ENCODE measurements around the gene DUSP8. TPM values are rescaled to one million over a fixed set of nuclear protein-coding genes. Genes with fewer than 3 reads are reported as not detected.

DUSP8 gene
- total and polyA plus RNA-seq, 9 of the 15 experiments (the other 6 are each of a cell fraction or from before 2014, with no cell fraction given): 0.14 to 2.0 (median 0.86) TPM; not detected in 2

DNA sequence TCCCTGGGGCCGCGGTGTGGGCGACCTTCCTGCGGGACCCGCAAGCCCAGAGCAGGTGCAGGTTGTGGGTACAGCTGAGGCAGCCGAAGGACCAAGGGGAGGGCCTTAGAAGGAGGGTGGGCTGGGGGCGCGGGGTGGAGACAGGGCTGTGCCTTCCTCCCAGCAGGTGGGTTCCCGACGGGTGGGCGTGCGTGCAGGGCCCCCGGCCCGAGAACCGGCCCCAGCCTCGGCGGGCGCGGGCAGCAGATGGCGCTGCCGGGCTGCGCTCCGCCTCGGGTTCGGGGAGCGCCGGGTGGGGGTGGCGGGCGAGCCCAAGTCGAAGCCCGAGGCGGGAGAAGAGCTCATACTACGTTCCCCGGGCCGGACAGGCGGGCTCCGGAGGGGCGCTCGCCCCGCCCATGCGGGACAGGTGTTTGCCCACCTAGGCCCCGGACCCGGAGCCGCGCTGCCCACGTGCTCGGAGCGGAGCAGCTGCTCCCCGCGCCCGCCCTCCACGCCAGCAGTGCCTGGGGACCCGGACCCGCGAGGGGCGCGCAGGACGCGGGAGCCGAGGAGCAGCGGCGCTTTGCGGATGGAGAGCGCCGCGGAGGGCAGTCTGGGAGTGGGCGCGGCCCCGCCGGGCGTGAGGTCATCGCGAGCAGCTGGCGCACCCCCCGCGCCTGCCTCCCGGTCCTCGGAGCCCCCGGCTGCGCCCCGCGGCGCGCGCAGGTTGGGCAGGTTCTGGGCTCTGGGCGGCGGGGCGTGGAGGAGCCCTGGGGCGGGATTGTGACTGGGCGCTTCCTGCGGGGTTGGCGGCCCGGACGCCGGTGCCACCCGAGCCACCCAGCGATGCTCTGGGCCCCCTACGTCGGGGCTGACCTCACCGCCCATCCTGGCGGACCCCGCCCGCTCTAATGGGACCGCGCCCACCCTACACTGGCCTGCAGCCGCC, 25.3 kb downstream of the DUSP8 start (continued):
- TF ChIP-seq, protein P1, sequence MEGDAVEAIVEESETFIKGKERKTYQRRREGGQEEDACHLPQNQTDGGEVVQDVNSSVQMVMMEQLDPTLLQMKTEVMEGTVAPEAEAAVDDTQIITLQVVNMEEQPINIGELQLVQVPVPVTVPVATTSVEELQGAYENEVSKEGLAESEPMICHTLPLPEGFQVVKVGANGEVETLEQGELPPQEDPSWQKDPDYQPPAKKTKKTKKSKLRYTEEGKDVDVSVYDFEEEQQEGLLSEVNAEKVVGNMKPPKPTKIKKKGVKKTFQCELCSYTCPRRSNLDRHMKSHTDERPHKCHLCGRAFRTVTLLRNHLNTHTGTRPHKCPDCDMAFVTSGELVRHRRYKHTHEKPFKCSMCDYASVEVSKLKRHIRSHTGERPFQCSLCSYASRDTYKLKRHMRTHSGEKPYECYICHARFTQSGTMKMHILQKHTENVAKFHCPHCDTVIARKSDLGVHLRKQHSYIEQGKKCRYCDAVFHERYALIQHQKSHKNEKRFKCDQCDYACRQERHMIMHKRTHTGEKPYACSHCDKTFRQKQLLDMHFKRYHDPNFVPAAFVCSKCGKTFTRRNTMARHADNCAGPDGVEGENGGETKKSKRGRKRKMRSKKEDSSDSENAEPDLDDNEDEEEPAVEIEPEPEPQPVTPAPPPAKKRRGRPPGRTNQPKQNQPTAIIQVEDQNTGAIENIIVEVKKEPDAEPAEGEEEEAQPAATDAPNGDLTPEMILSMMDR (IDR thresholded peaks at IDR 0.05 in 2 of 3, conservative IDR thresholded peaks at IDR 0.05 in 1 of 3; ENCODE audit: insufficient read depth in 2 of 3, low read depth in 1 of 3, low read length in 3 of 3): peak; percentile 65 to 83 (median 66); a peak in 5 of 6 replicates
- TF ChIP-seq, protein P2, sequence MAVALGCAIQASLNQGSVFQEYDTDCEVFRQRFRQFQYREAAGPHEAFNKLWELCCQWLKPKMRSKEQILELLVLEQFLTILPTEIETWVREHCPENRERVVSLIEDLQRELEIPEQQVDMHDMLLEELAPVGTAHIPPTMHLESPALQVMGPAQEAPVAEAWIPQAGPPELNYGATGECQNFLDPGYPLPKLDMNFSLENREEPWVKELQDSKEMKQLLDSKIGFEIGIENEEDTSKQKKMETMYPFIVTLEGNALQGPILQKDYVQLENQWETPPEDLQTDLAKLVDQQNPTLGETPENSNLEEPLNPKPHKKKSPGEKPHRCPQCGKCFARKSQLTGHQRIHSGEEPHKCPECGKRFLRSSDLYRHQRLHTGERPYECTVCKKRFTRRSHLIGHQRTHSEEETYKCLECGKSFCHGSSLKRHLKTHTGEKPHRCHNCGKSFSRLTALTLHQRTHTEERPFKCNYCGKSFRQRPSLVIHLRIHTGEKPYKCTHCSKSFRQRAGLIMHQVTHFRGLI (CRISPR knock-in tag; IDR thresholded peaks at IDR 0.05): no peak
- TF ChIP-seq POLR2A (conservative IDR thresholded peaks at IDR 0.05) (no peak), FOXK2 (conservative IDR thresholded peaks at IDR 0.05 in 1 of 2, IDR thresholded peaks at IDR 0.05 in 1 of 2; ENCODE audit: low read depth in 2 of 2) (peak in 1 of 2 experiments; percentile 64; a peak in 1 of 4 replicates), NFE2 (IDR thresholded peaks at IDR 0.05; ENCODE audit: low read depth) (no peak), NRF1 (conservative IDR thresholded peaks at IDR 0.05 in 1 of 2, IDR thresholded peaks at IDR 0.05 in 1 of 2) (peak in 1 of 2 experiments; percentile 64; a peak in 2 of 4 replicates), RB1 (IDR thresholded peaks at IDR 0.05; ENCODE audit: low read depth) (peak; percentile 77), COPS2 (conservative IDR thresholded peaks at IDR 0.05) (no peak), ZNF217 (CRISPR knock-in tag; IDR thresholded peaks at IDR 0.05) (no peak)
- TF ChIP-seq, protein P3, sequence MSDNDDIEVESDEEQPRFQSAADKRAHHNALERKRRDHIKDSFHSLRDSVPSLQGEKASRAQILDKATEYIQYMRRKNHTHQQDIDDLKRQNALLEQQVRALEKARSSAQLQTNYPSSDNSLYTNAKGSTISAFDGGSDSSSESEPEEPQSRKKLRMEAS (CRISPR knock-in tag; IDR thresholded peaks at IDR 0.05): peak; percentile 41; the same call in 1 of the 2 replicates
- TF ChIP-seq, protein P4, sequence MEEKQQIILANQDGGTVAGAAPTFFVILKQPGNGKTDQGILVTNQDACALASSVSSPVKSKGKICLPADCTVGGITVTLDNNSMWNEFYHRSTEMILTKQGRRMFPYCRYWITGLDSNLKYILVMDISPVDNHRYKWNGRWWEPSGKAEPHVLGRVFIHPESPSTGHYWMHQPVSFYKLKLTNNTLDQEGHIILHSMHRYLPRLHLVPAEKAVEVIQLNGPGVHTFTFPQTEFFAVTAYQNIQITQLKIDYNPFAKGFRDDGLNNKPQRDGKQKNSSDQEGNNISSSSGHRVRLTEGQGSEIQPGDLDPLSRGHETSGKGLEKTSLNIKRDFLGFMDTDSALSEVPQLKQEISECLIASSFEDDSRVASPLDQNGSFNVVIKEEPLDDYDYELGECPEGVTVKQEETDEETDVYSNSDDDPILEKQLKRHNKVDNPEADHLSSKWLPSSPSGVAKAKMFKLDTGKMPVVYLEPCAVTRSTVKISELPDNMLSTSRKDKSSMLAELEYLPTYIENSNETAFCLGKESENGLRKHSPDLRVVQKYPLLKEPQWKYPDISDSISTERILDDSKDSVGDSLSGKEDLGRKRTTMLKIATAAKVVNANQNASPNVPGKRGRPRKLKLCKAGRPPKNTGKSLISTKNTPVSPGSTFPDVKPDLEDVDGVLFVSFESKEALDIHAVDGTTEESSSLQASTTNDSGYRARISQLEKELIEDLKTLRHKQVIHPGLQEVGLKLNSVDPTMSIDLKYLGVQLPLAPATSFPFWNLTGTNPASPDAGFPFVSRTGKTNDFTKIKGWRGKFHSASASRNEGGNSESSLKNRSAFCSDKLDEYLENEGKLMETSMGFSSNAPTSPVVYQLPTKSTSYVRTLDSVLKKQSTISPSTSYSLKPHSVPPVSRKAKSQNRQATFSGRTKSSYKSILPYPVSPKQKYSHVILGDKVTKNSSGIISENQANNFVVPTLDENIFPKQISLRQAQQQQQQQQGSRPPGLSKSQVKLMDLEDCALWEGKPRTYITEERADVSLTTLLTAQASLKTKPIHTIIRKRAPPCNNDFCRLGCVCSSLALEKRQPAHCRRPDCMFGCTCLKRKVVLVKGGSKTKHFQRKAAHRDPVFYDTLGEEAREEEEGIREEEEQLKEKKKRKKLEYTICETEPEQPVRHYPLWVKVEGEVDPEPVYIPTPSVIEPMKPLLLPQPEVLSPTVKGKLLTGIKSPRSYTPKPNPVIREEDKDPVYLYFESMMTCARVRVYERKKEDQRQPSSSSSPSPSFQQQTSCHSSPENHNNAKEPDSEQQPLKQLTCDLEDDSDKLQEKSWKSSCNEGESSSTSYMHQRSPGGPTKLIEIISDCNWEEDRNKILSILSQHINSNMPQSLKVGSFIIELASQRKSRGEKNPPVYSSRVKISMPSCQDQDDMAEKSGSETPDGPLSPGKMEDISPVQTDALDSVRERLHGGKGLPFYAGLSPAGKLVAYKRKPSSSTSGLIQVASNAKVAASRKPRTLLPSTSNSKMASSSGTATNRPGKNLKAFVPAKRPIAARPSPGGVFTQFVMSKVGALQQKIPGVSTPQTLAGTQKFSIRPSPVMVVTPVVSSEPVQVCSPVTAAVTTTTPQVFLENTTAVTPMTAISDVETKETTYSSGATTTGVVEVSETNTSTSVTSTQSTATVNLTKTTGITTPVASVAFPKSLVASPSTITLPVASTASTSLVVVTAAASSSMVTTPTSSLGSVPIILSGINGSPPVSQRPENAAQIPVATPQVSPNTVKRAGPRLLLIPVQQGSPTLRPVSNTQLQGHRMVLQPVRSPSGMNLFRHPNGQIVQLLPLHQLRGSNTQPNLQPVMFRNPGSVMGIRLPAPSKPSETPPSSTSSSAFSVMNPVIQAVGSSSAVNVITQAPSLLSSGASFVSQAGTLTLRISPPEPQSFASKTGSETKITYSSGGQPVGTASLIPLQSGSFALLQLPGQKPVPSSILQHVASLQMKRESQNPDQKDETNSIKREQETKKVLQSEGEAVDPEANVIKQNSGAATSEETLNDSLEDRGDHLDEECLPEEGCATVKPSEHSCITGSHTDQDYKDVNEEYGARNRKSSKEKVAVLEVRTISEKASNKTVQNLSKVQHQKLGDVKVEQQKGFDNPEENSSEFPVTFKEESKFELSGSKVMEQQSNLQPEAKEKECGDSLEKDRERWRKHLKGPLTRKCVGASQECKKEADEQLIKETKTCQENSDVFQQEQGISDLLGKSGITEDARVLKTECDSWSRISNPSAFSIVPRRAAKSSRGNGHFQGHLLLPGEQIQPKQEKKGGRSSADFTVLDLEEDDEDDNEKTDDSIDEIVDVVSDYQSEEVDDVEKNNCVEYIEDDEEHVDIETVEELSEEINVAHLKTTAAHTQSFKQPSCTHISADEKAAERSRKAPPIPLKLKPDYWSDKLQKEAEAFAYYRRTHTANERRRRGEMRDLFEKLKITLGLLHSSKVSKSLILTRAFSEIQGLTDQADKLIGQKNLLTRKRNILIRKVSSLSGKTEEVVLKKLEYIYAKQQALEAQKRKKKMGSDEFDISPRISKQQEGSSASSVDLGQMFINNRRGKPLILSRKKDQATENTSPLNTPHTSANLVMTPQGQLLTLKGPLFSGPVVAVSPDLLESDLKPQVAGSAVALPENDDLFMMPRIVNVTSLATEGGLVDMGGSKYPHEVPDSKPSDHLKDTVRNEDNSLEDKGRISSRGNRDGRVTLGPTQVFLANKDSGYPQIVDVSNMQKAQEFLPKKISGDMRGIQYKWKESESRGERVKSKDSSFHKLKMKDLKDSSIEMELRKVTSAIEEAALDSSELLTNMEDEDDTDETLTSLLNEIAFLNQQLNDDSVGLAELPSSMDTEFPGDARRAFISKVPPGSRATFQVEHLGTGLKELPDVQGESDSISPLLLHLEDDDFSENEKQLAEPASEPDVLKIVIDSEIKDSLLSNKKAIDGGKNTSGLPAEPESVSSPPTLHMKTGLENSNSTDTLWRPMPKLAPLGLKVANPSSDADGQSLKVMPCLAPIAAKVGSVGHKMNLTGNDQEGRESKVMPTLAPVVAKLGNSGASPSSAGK (IDR thresholded peaks at IDR 0.05): no peak
